Measurements from ENCODE around the gene ZIC1. TPM values are rescaled to one million over a fixed set of nuclear protein-coding genes. Genes with fewer than 3 reads are reported as not detected.

ZIC1 gene
- total RNA-seq, 1 donor from 2014 or later, result not detected

DNA sequence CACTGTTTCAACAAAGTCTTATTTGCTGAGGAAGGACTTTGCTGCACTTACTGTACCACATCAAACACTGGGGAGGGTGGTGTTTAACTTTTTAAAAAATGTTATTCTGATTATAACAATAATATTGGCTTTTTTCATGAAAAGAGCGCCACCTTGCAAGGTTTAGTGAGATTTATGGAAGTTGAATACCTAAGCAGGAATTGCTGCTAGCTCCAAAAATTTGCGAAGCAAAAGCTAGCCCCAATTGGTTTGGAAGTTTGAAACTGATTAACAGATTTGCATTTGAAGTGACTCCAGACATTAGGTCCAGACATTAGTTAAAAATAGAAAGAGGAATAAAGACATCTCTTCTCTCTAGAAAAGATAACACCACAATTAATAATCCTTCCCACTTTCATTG lies 6.7 kb downstream of the ZIC1 start:
- H3K4me1 Mint-ChIP-seq (ENCODE audit: low read depth, unreplicated experiment), result peaks cover 2% of the 10 kb centered on the region
- DNase-seq, result no peak

DNA sequence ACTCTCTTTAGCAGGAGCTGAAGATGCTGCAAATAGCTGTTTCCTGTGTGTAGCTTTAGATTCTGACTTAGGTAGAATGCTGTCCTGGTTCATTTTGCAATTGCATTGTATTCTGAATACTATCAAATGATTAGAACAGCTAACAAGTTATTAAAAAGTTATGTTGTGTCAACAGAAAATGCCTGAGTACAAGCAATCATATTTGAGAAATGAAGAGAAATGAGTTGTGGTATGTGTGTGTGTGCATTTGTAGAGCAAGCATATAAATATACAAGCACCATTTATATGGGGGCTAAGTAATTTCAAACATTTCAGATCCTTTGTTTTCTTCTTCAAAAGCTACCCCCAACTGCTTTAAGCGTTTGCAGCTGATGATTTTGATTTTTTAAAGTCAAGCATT lies 7.8 kb downstream of the ZIC1 start:
- peaks cover 2% of the 10 kb centered on the region for H3K4me1 Mint-ChIP-seq (ENCODE audit: low read depth, unreplicated experiment)

More for the DNA sequence above, 6.7 kb downstream of the ZIC1 start:
- TF ChIP-seq, protein P1, sequence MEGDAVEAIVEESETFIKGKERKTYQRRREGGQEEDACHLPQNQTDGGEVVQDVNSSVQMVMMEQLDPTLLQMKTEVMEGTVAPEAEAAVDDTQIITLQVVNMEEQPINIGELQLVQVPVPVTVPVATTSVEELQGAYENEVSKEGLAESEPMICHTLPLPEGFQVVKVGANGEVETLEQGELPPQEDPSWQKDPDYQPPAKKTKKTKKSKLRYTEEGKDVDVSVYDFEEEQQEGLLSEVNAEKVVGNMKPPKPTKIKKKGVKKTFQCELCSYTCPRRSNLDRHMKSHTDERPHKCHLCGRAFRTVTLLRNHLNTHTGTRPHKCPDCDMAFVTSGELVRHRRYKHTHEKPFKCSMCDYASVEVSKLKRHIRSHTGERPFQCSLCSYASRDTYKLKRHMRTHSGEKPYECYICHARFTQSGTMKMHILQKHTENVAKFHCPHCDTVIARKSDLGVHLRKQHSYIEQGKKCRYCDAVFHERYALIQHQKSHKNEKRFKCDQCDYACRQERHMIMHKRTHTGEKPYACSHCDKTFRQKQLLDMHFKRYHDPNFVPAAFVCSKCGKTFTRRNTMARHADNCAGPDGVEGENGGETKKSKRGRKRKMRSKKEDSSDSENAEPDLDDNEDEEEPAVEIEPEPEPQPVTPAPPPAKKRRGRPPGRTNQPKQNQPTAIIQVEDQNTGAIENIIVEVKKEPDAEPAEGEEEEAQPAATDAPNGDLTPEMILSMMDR (IDR thresholded peaks at IDR 0.05; ENCODE audit: partially characterized antibody, unreplicated experiment), result no peak
- H3K36me3 Mint-ChIP-seq (ENCODE audit: unreplicated experiment), result no peaks in the 10 kb centered on the region
- H3K9me3 Mint-ChIP-seq (ENCODE audit: unreplicated experiment), result peaks cover 27% of the 10 kb centered on the region
- H3K27me3 Mint-ChIP-seq (ENCODE audit: unreplicated experiment), result peaks cover 69% of the 10 kb centered on the region
- H3K4me3 Mint-ChIP-seq (ENCODE audit: unreplicated experiment), result no peak overlapping the region
- no peak overlapping the region for H3K27ac Mint-ChIP-seq (ENCODE audit: unreplicated experiment)

DNA sequence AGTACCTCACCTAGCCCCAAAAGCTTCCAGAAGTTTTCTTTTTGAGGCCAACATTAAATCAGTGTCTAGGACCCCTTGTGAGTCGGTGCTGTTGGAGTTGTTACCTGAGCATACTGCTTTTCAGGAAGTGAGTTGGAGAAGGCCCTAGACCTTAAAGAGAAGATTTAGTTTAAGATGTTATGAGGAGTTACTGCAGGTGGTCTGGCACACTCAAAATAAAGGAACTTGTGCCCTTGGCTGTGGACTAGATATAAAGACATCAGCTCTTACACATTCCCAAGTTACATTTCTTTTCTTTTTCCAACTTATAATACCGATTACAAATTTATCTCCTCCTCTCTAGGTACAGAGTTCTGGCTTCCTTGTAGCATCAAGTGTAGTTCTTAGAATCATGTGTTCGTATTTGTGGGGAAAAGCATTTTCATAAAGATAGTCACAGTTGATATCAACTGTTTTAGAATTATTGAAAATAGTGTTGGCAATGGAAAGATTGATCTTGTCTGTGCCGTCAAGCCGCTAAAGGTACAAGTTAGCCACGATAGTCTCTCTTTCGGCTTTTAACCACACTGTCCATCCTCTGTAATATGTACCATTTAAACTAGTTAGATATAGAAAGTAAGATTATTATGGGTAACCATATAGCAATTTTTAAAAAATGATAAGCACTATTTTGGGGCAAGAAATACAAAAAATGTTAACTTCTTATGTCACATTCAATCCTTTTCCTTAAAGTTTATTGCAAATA lies 8.6 kb downstream of the ZIC1 start:
- H3K9me3 Mint-ChIP-seq (ENCODE audit: unreplicated experiment), result peaks cover 17% of the 10 kb centered on the region
- TF ChIP-seq, protein P1 (IDR thresholded peaks at IDR 0.05; ENCODE audit: partially characterized antibody, unreplicated experiment), result no peak
- no peak overlapping the region for H3K27ac Mint-ChIP-seq (ENCODE audit: unreplicated experiment)
- H3K4me1 Mint-ChIP-seq (ENCODE audit: low read depth, unreplicated experiment), result peaks cover 7% of the 10 kb centered on the region
- H3K27me3 Mint-ChIP-seq (ENCODE audit: unreplicated experiment), result peaks cover 63% of the 10 kb centered on the region
- no peaks in the 10 kb centered on the region for H3K36me3 Mint-ChIP-seq (ENCODE audit: unreplicated experiment)
- H3K4me3 Mint-ChIP-seq (ENCODE audit: unreplicated experiment), result no peak overlapping the region
- DNase-seq, result no peak

More for the DNA sequence above, 7.8 kb downstream of the ZIC1 start:
- DNase-seq, result no peak
- no peak overlapping the region for H3K4me3 Mint-ChIP-seq (ENCODE audit: unreplicated experiment)
- peaks cover 16% of the 10 kb centered on the region for H3K9me3 Mint-ChIP-seq (ENCODE audit: unreplicated experiment)
- no peaks in the 10 kb centered on the region for H3K36me3 Mint-ChIP-seq (ENCODE audit: unreplicated experiment)
- TF ChIP-seq, protein P1 (IDR thresholded peaks at IDR 0.05; ENCODE audit: partially characterized antibody, unreplicated experiment), result no peak
- H3K27ac Mint-ChIP-seq (ENCODE audit: unreplicated experiment), result no peak overlapping the region
- H3K27me3 Mint-ChIP-seq (ENCODE audit: unreplicated experiment), result peaks cover 60% of the 10 kb centered on the region

DNA sequence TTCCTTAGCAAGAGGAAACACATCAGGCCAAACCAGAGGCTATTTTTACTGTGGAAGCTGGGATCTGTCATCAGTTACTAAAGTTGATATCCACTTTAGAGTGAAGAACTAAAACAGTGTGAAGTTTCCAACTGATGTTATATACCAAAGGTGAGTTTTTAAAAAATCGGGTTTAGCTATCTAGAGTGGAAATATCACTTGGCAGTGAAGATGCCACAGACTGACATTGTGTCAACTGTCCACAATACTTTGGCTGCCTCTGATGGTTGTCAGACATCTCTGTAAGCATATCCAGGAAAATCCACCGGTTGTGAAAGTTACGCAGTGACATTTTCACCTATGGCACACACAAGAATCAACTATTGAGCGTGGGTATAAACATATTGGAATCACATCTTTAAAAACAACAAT lies 9.2 kb downstream of the ZIC1 start:
- peaks cover 65% of the 10 kb centered on the region for H3K27me3 Mint-ChIP-seq (ENCODE audit: unreplicated experiment)

More for the DNA sequence above, 9.2 kb downstream of the ZIC1 start:
- Mint-ChIP-seq H3K4me1 (ENCODE audit: low read depth, unreplicated experiment) (peaks cover 9% of the 10 kb centered on the region), H3K36me3 (ENCODE audit: unreplicated experiment) (no peaks in the 10 kb centered on the region), H3K27ac (ENCODE audit: unreplicated experiment) (no peak overlapping the region), H3K9me3 (ENCODE audit: unreplicated experiment) (peaks cover 17% of the 10 kb centered on the region), H3K4me3 (ENCODE audit: unreplicated experiment) (peak overlapping the region; percentile 78)
- no peak for DNase-seq
- TF ChIP-seq, protein P1 (IDR thresholded peaks at IDR 0.05; ENCODE audit: partially characterized antibody, unreplicated experiment), result no peak

Data from glutamatergic neuron (in vitro differentiated cells).